PC-9 (cell line): ENCODE results near the gene C11orf21.

Experiments used
- EZH2 ChIP-seq: fragments of 200-600 bp; sonication (generic); IDR thresholded peaks from 2 replicates; pipeline ENCODE4 v1.8.0; 2017; ENCODE audit warnings: antibody characterized with exemption, low read depth
- TF ChIP-seq, protein P1 (sequence below): fragments of 200-600 bp; sonication (generic); conservative IDR thresholded peaks from 2 replicates; pipeline ENCODE4 v1.6.1; 2017; ENCODE audit warnings: mixed run types, antibody characterized with exemption, mild to moderate bottlenecking, moderate library complexity

- TF ChIP-seq EZH2 = no peak
- TF ChIP-seq, protein P1, sequence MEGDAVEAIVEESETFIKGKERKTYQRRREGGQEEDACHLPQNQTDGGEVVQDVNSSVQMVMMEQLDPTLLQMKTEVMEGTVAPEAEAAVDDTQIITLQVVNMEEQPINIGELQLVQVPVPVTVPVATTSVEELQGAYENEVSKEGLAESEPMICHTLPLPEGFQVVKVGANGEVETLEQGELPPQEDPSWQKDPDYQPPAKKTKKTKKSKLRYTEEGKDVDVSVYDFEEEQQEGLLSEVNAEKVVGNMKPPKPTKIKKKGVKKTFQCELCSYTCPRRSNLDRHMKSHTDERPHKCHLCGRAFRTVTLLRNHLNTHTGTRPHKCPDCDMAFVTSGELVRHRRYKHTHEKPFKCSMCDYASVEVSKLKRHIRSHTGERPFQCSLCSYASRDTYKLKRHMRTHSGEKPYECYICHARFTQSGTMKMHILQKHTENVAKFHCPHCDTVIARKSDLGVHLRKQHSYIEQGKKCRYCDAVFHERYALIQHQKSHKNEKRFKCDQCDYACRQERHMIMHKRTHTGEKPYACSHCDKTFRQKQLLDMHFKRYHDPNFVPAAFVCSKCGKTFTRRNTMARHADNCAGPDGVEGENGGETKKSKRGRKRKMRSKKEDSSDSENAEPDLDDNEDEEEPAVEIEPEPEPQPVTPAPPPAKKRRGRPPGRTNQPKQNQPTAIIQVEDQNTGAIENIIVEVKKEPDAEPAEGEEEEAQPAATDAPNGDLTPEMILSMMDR = no peak
Observed at GRCh38 chr11:2289350-2289749, 12.4 kb downstream of the C11orf21 start.
